Naive thymus-derived CD4-positive, alpha-beta T cell (primary cell): ENCODE data around the gene MOBP. TPM values are rescaled to one million over a fixed set of nuclear protein-coding genes. Genes with fewer than 3 reads are reported as not detected.
A peak's percentile ranks its signal among the peaks of the same experiment; 100 is the strongest.

Experiments used
- ATAC-seq: fragments of 150-1000 bp; cut with Tn5 transposase; 2 replicates; pipeline ENCODE4 v1.10.0; 2021; ENCODE audit warnings: mild to moderate bottlenecking, moderate library complexity
- CTCF ChIA-PET: fragments of 350-600 bp; sonication (Branson Sonifier 250); formaldehyde crosslinking; loops from one replicate; lab custom pipeline; 2021; ENCODE audit warnings: antibody characterized with exemption; lab: Charles Lee
- POLR2A ChIA-PET: fragments of 350-600 bp; sonication (Branson Sonifier 250); formaldehyde crosslinking; loops from one replicate; lab custom pipeline; 2021; ENCODE audit warnings: antibody characterized with exemption, inconsistent platforms; lab: Charles Lee
- DNase-seq, 9 donors: peaks; one replicate each; pipeline versions ENCODE4 v3.0.0 to v3.0.0-alpha.2; 2020 to 2022; ENCODE audit warnings: mixed read lengths in 1 of 9
- H3K27ac ChIP-seq: one replicate; pipeline ENCODE4 v1.7.0; 2013; ENCODE audit warnings: mild to moderate bottlenecking, low read depth, low read length, moderate library complexity
- H3K27me3 ChIP-seq, 2 donors: one replicate each; pipeline ENCODE4 v1.7.0; 2013; ENCODE audit warnings: low read length in 2 of 2, mild to moderate bottlenecking in 2 of 2, moderate library complexity in 2 of 2; ENCODE audit not compliant: control insufficient read depth in 2 of 2, insufficient read depth in 2 of 2
- H3K36me3 ChIP-seq, 3 experiments: 1 replicate in 2 of 3; 2 replicates in 1 of 3; pipeline ENCODE4 v1.7.0; 2013; ENCODE audit warnings: low read length in 3 of 3, mild to moderate bottlenecking in 3 of 3, moderate library complexity in 1 of 3; ENCODE audit not compliant: insufficient read depth in 3 of 3, control insufficient read depth in 2 of 3
- H3K4me1 ChIP-seq, 2 donors: one replicate each; pipeline ENCODE4 v1.7.0; 2013; ENCODE audit warnings: low read length in 2 of 2, mild to moderate bottlenecking in 2 of 2, moderate library complexity in 1 of 2; ENCODE audit not compliant: control insufficient read depth in 2 of 2, insufficient read depth in 2 of 2
- H3K4me3 ChIP-seq: 2 replicates; pipeline ENCODE4 v1.7.0; 2013; ENCODE audit warnings: mild to moderate bottlenecking, low read length
- H3K9me3 ChIP-seq, 3 experiments: 1 replicate in 2 of 3; 2 replicates in 1 of 3; pipeline ENCODE4 v1.7.0; 2013; ENCODE audit warnings: low read length in 3 of 3; ENCODE audit not compliant: control insufficient read depth in 2 of 3
- H3K27ac Mint-ChIP-seq, 9 donors: one replicate each; pipeline ENCODE4 v1.8.0; 2020 to 2022; ENCODE audit warnings: mixed read lengths in 9 of 9, mild to moderate bottlenecking in 8 of 9, moderate library complexity in 5 of 9, inconsistent platforms in 2 of 9
- H3K27me3 Mint-ChIP-seq, 5 donors: one replicate each; pipeline ENCODE4 v1.8.0; 2021 to 2022; ENCODE audit warnings: mixed read lengths in 5 of 5, mild to moderate bottlenecking in 1 of 5
- H3K36me3 Mint-ChIP-seq, 5 donors: one replicate each; pipeline ENCODE4 v1.8.0; 2020 to 2022; ENCODE audit warnings: mixed read lengths in 5 of 5, mild to moderate bottlenecking in 3 of 5, inconsistent platforms in 1 of 5
- H3K4me1 Mint-ChIP-seq, 7 donors: one replicate each; pipeline ENCODE4 v1.8.0; 2020 to 2022; ENCODE audit warnings: mixed read lengths in 7 of 7, mild to moderate bottlenecking in 3 of 7, inconsistent platforms in 1 of 7
- H3K4me3 Mint-ChIP-seq, 10 donors: one replicate each; pipeline ENCODE4 v1.8.0; 2020 to 2022; ENCODE audit warnings: mild to moderate bottlenecking in 10 of 10, mixed read lengths in 10 of 10, moderate library complexity in 6 of 10, inconsistent platforms in 2 of 10
- H3K9me3 Mint-ChIP-seq, 11 donors: one replicate each; pipeline ENCODE4 v1.8.0; 2020 to 2022; ENCODE audit warnings: mixed read lengths in 11 of 11, mild to moderate bottlenecking in 4 of 11, inconsistent platforms in 1 of 11, moderate library complexity in 1 of 11
- intact Hi-C, 2 donors: fragments of 100-400 bp; cut with micrococcal nuclease; formaldehyde crosslinking; loops; one replicate each; pipeline ENCODE4 v1.15.1; 2023
- polyA plus RNA-seq, 2 donors: library from polyadenylated mRNA; unstranded; fragments of 300-500 nt; fragmentation: Illumina TruSeq; gene quantifications; one replicate each; pipeline ENCODE4 v1.2.3, GENCODE V29; 2021
- total RNA-seq, 6 experiments: library from RNA in 5 of 6; stranded (reverse) in 5 of 6; gene quantifications; 1 replicate in 5 of 6; 2 replicates in 1 of 6; pipeline ENCODE4 v1.2.3 and lab custom pipeline; 2021 to 2026

The MOBP gene
- total and polyA plus RNA-seq, 7 experiments from 2014 or later, result 0.07 TPM; not detected in 6

- ChIA-PET CTCF (no interaction called here), POLR2A (no interaction called here)
- no peaks in the 10 kb centered on the region for H3K36me3 ChIP-seq
- intact Hi-C loops, result no loop called here
- no peak overlapping the region for H3K4me3 ChIP-seq
- H3K9me3 ChIP-seq, result no peaks in the 10 kb centered on the region
- no peak for DNase-seq
- H3K36me3 Mint-ChIP-seq, result no peaks in the 10 kb centered on the region
- no peaks in the 10 kb centered on the region for H3K9me3 Mint-ChIP-seq
- no peaks in the 10 kb centered on the region for H3K27me3 ChIP-seq
- ATAC-seq, result no peak
- no peaks in the 10 kb centered on the region for H3K4me1 ChIP-seq
- H3K4me1 Mint-ChIP-seq, result no peaks in the 10 kb centered on the region
- H3K27me3 Mint-ChIP-seq, result peaks cover 0 to 15% (median 5%) of the 10 kb centered on the region in 5 donors
- no peak overlapping the region for H3K4me3 Mint-ChIP-seq
- H3K27ac ChIP-seq, result no peak overlapping the region
- no peak overlapping the region for H3K27ac Mint-ChIP-seq
Observed at GRCh38 chr3:39427506-39427905, 40.0 kb upstream of the MOBP start.

- POLR2A ChIA-PET, result no interaction called here
- Histone ChIP-seq H3K4me1 (no peaks in the 10 kb centered on the region), H3K4me3 (no peak overlapping the region), H3K9me3 (no peaks in the 10 kb centered on the region), H3K27me3 (no peaks in the 10 kb centered on the region), H3K27ac (no peak overlapping the region), H3K36me3 (no peaks in the 10 kb centered on the region)
- Mint-ChIP-seq H3K4me1 (no peaks in the 10 kb centered on the region), H3K36me3 (no peaks in the 10 kb centered on the region), H3K9me3 (no peaks in the 10 kb centered on the region), H3K27ac (no peak overlapping the region), H3K4me3 (no peak overlapping the region), H3K27me3 (peaks cover 0 to 15% (median 5%) of the 10 kb centered on the region in 5 donors)
- intact Hi-C loops, result no loop called here
- CTCF ChIA-PET, result interaction anchor here (1.0 kb wide), 1 partner anchor 19 kb away, joined by 4 read pairs; no protein-coding TSS in a partner anchor
- ATAC-seq, result no peak
- no peak for DNase-seq
Observed at GRCh38 chr3:39428745-39429201, 38.7 kb upstream of the MOBP start.

- CTCF ChIA-PET, result no interaction called here
- no peaks in the 10 kb centered on the region for H3K4me1 Mint-ChIP-seq
- POLR2A ChIA-PET, result no interaction called here
Observed at GRCh38 chr3:39429466-39429865, 38.0 kb upstream of the MOBP start.

GRCh38 chr3:39432342-39432741 is 35.1 kb upstream of the MOBP start:
- H3K4me3 ChIP-seq, result no peak overlapping the region
- no peaks in the 10 kb centered on the region for H3K36me3 Mint-ChIP-seq
- H3K9me3 Mint-ChIP-seq, result no peaks in the 10 kb centered on the region
- no peaks in the 10 kb centered on the region for H3K36me3 ChIP-seq
- H3K4me1 Mint-ChIP-seq, result no peaks in the 10 kb centered on the region
- DNase-seq (no peak), ATAC-seq (no peak)
- no peaks in the 10 kb centered on the region for H3K27me3 ChIP-seq
- H3K4me3 Mint-ChIP-seq, result no peak overlapping the region
- no peak overlapping the region for H3K27ac Mint-ChIP-seq
- POLR2A ChIA-PET, result no interaction called here
- CTCF ChIA-PET, result no interaction called here
- intact Hi-C loops, result no loop called here
- H3K4me1 ChIP-seq, result no peaks in the 10 kb centered on the region
- peaks cover 0 to 18% (median 5%) of the 10 kb centered on the region in 5 donors for H3K27me3 Mint-ChIP-seq
- no peaks in the 10 kb centered on the region for H3K9me3 ChIP-seq
- H3K27ac ChIP-seq, result no peak overlapping the region

More at GRCh38 chr3:39429466-39429865, 38.0 kb upstream of the MOBP start:
- Mint-ChIP-seq H3K36me3 (no peaks in the 10 kb centered on the region), H3K9me3 (no peaks in the 10 kb centered on the region), H3K4me3 (no peak overlapping the region), H3K27ac (no peak overlapping the region), H3K27me3 (peaks cover 0 to 15% (median 5%) of the 10 kb centered on the region in 5 donors)
- Histone ChIP-seq H3K9me3 (no peaks in the 10 kb centered on the region), H3K27me3 (no peaks in the 10 kb centered on the region), H3K4me1 (no peaks in the 10 kb centered on the region), H3K36me3 (no peaks in the 10 kb centered on the region), H3K4me3 (no peak overlapping the region), H3K27ac (no peak overlapping the region)
- ATAC-seq, result no peak
- intact Hi-C loops, result no loop called here
- no peak for DNase-seq

GRCh38 chr3:39433642-39434041 is 33.8 kb upstream of the MOBP start:
- POLR2A ChIA-PET, result no interaction called here

DNA sequence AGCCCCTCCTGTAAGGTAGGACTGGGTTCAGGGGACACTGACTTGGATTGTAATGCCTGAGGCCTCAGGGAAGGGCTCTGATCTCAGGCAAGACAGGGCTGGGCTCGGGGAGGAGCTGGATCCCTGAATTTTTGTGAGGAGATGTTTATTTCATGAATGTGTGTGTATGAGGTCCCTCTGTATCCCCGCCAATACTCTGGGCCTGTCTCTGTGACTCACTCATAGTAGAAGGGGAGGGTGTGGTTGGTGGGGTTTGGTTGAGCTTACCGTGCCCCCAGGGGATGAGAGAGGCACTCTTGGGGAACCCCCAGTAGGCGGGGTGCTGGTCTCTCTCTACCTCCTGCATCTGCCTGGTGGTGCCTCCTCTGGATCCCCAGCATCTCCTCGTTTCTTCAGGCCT is 32.9 kb upstream of the MOBP start:
- no peak overlapping the region for H3K4me3 ChIP-seq
- Mint-ChIP-seq H3K27me3 (peaks cover 0 to 14% (median 4%) of the 10 kb centered on the region in 5 donors), H3K4me3 (no peak overlapping the region), H3K9me3 (no peaks in the 10 kb centered on the region), H3K27ac (no peak overlapping the region), H3K36me3 (no peaks in the 10 kb centered on the region), H3K4me1 (no peaks in the 10 kb centered on the region)
- no peaks in the 10 kb centered on the region for H3K36me3 ChIP-seq
- ChIA-PET POLR2A (no interaction called here), CTCF (no interaction called here)
- H3K4me1 ChIP-seq, result no peaks in the 10 kb centered on the region
- no peaks in the 10 kb centered on the region for H3K27me3 ChIP-seq
- intact Hi-C loops, result no loop called here
- DNase-seq, result no peak
- no peak for ATAC-seq
- no peak overlapping the region for H3K27ac ChIP-seq
- no peaks in the 10 kb centered on the region for H3K9me3 ChIP-seq

More at GRCh38 chr3:39433642-39434041, 33.8 kb upstream of the MOBP start:
- DNase-seq (no peak), ATAC-seq (no peak)
- no peaks in the 10 kb centered on the region for H3K36me3 Mint-ChIP-seq
- peaks cover 0 to 18% (median 5%) of the 10 kb centered on the region in 5 donors for H3K27me3 Mint-ChIP-seq
- no peaks in the 10 kb centered on the region for H3K27me3 ChIP-seq
- CTCF ChIA-PET, result no interaction called here
- no peaks in the 10 kb centered on the region for H3K9me3 ChIP-seq
- no peak overlapping the region for H3K27ac Mint-ChIP-seq
- intact Hi-C loops, result no loop called here
- H3K4me1 Mint-ChIP-seq, result no peaks in the 10 kb centered on the region
- H3K4me3 ChIP-seq, result no peak overlapping the region
- H3K4me3 Mint-ChIP-seq, result no peak overlapping the region
- no peaks in the 10 kb centered on the region for H3K4me1 ChIP-seq
- no peaks in the 10 kb centered on the region for H3K9me3 Mint-ChIP-seq
- H3K36me3 ChIP-seq, result no peaks in the 10 kb centered on the region
- no peak overlapping the region for H3K27ac ChIP-seq

- intact Hi-C loops, result no loop called here
- CTCF ChIA-PET, result no interaction called here
- POLR2A ChIA-PET, result no interaction called here
- no peak overlapping the region for H3K4me3 ChIP-seq
- Mint-ChIP-seq H3K9me3 (no peaks in the 10 kb centered on the region), H3K27ac (peak overlapping the region in 1 of 9 donors; percentile 18), H3K36me3 (no peaks in the 10 kb centered on the region), H3K27me3 (peaks cover 0 to 9% (median 4%) of the 10 kb centered on the region in 5 donors), H3K4me1 (no peaks in the 10 kb centered on the region), H3K4me3 (no peak overlapping the region)
- no peaks in the 10 kb centered on the region for H3K4me1 ChIP-seq
- no peak overlapping the region for H3K27ac ChIP-seq
- no peaks in the 10 kb centered on the region for H3K9me3 ChIP-seq
- DNase-seq (no peak), ATAC-seq (no peak)
- H3K36me3 ChIP-seq, result no peaks in the 10 kb centered on the region
- H3K27me3 ChIP-seq, result no peaks in the 10 kb centered on the region
Observed at GRCh38 chr3:39435006-39435748, 32.3 kb upstream of the MOBP start.
